Measurements from ENCODE around the gene LTF.
A peak's percentile ranks its signal among the peaks of the same experiment; 100 is the strongest.
"Not testable (repeated sequence)": the region's sequence is repeated elsewhere in the genome, so short reads cannot be mapped to it uniquely, and the experiment has no call there.

The LTF gene

DNA sequence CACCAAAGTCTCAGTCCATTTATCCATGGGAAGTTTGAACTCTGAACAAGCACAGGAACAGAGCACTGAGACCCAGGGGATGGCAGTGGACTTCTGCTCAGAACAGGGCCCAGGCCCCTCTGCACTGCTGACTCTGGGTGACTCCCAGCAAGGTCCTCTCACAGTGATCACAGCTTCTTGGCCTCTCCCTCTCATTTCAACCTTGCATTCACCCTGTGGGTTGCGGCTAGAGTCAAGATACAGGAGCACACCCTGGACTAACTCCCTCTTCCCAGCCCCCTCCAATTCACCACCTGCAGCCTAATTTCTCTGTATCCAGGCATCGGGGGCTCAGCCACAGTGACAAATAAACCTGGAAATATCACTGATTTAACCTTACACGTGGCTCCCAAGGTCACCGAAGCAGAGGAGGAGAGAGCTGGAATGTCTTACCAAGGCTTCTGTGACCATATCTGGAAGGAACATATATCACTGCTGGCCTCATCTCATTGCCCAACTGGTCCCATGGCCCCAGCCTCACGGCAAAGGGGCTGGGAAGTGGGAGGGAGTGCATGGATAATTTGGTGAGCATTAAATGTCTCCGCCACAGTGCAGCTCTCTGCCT is 34.3 kb upstream of the LTF start:
- Histone ChIP-seq H3K9ac (ENCODE audit: low read depth, low read length) (no peak overlapping the region), H3K27ac (ENCODE audit: low read depth, low read length) (no peak overlapping the region), H3K4me1 (ENCODE audit: control insufficient read depth, insufficient read depth, low read length) (peaks cover 14% of the 10 kb centered on the region)

GRCh38 chr3:46497556-46498265 is 33.0 kb upstream of the LTF start, which contains the start of gene RTP3:
Gene RTP3, plus strand, starts transcription at chr3:46497976. Its CDS starts 87 bp downstream, at chr3:46498063.
- no peak within 1 kb of the TSS for H3K9ac ChIP-seq (ENCODE audit: low read depth, low read length)
- H3K27me3 ChIP-seq (ENCODE audit: control insufficient read depth, insufficient read depth, low read length) = no peaks in the 10 kb centered on the region
- peaks cover 6% of the 10 kb centered on the region for H3K9me3 ChIP-seq (ENCODE audit: control insufficient read depth, insufficient read depth, low read length)
- H3K4me3 ChIP-seq (ENCODE audit: low read depth, low read length) = no peak within 1 kb of the TSS
- H3K4me1 ChIP-seq (ENCODE audit: control insufficient read depth, insufficient read depth, low read length) = peaks cover 14% of the 10 kb centered on the region
- no peaks in the 10 kb centered on the region for H3K36me3 ChIP-seq (ENCODE audit: control insufficient read depth, insufficient read depth, low read length)
- H3K27ac ChIP-seq (ENCODE audit: low read depth, low read length) = no peak within 1 kb of the TSS

More for the DNA sequence above, 34.3 kb upstream of the LTF start:
- Histone ChIP-seq H3K4me3 (ENCODE audit: low read depth, low read length) (no peak overlapping the region), H3K9me3 (ENCODE audit: control insufficient read depth, insufficient read depth, low read length) (no peaks in the 10 kb centered on the region), H3K27me3 (ENCODE audit: control insufficient read depth, insufficient read depth, low read length) (no peaks in the 10 kb centered on the region), H3K36me3 (ENCODE audit: control insufficient read depth, insufficient read depth, low read length) (no peaks in the 10 kb centered on the region)

DNA sequence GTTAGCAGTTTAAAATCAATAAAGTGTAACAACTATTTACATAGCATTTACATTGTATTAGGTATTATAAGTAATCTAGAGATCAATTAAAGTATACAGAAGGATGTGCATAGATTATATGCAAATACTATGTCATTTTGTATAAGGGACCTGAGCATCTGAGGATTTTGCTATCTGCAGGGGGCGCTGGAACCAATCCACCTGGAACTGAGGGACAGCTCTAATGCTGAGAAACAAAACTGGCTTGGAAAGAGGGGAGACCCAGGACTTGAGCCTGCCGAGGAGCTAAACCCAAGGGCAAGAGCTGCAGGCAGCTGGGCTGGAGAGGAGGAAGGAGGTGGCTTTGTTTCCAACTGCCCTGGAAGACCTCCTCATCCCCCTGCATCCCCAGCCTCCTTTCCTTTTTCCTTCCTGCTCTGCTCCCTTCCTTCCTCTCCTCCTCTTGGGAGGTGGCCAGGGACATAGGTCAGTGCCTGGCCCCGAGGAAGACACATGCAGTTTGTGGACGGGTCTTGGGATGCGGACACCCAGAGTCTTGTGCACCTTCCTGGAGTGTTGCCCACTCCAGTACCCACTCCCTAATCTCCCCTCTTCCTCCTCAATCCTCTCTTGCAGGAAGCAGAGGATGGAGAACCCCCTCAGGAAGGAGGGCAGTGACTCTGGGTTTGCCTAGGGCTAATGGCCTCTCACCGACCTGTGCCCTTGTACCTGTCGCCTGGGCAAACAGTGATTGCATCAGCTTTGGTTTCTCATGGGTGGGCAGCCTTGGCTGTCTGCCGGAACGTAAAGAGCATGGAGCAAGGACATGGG is 32.2 kb upstream of the LTF start:
- Histone ChIP-seq H3K4me1 (ENCODE audit: control insufficient read depth, insufficient read depth, low read length) (peaks cover 14% of the 10 kb centered on the region), H3K4me3 (ENCODE audit: low read depth, low read length) (no peak overlapping the region), H3K27ac (ENCODE audit: low read depth, low read length) (peak overlapping the region; percentile 76), H3K9me3 (ENCODE audit: control insufficient read depth, insufficient read depth, low read length) (peaks cover 6% of the 10 kb centered on the region), H3K27me3 (ENCODE audit: control insufficient read depth, insufficient read depth, low read length) (no peaks in the 10 kb centered on the region), H3K36me3 (ENCODE audit: control insufficient read depth, insufficient read depth, low read length) (no peaks in the 10 kb centered on the region), H3K9ac (ENCODE audit: low read depth, low read length) (no peak overlapping the region)

- peaks cover 6% of the 10 kb centered on the region for H3K9me3 ChIP-seq (ENCODE audit: control insufficient read depth, insufficient read depth, low read length)
- H3K36me3 ChIP-seq (ENCODE audit: control insufficient read depth, insufficient read depth, low read length) = no peaks in the 10 kb centered on the region
- H3K27me3 ChIP-seq (ENCODE audit: control insufficient read depth, insufficient read depth, low read length) = no peaks in the 10 kb centered on the region
- H3K4me3 ChIP-seq (ENCODE audit: low read depth, low read length) = no peak overlapping the region
- no peak overlapping the region for H3K9ac ChIP-seq (ENCODE audit: low read depth, low read length)
- H3K4me1 ChIP-seq (ENCODE audit: control insufficient read depth, insufficient read depth, low read length) = peaks cover 14% of the 10 kb centered on the region
- peak overlapping the region; percentile 76 for H3K27ac ChIP-seq (ENCODE audit: low read depth, low read length)
Measured at GRCh38 chr3:46495901-46496456, 31.3 kb upstream of the LTF start.

DNA sequence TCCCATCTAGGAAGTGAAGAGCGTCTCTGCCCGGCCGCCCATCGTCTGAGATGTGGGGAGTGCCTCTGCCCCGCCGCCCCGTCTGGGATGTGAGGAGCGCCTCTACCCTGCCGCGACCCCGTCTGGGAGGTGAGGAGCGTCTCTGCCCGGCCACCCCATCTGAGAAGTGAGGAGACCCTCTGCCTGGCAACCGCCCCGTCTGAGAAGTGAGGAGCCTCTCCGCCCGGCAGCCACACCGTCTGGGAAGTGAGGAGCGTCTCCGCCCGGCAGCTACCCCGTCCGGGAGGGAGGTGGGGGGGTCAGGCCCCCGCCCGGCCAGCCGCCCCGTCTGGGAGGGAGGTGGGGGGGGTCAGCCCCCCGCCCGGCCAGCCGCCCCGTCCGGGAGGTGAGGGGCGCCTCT is 29.8 kb upstream of the LTF start:
- not testable (repeated sequence) for H3K27me3 ChIP-seq (ENCODE audit: control insufficient read depth, insufficient read depth, low read length); H3K27ac ChIP-seq (ENCODE audit: low read depth, low read length); H3K36me3 ChIP-seq (ENCODE audit: control insufficient read depth, insufficient read depth, low read length); H3K4me3 ChIP-seq (ENCODE audit: low read depth, low read length); H3K9ac ChIP-seq (ENCODE audit: low read depth, low read length); H3K9me3 ChIP-seq (ENCODE audit: control insufficient read depth, insufficient read depth, low read length)
- H3K4me1 ChIP-seq (ENCODE audit: control insufficient read depth, insufficient read depth, low read length) = peaks cover 14% of the 10 kb centered on the region

GRCh38 chr3:46492890-46493547 is 28.3 kb upstream of the LTF start:
- no peak overlapping the region for H3K9ac ChIP-seq (ENCODE audit: low read depth, low read length)
- H3K27ac ChIP-seq (ENCODE audit: low read depth, low read length) = no peak overlapping the region
- H3K4me3 ChIP-seq (ENCODE audit: low read depth, low read length) = no peak overlapping the region
- no peaks in the 10 kb centered on the region for H3K27me3 ChIP-seq (ENCODE audit: control insufficient read depth, insufficient read depth, low read length)
- no peaks in the 10 kb centered on the region for H3K36me3 ChIP-seq (ENCODE audit: control insufficient read depth, insufficient read depth, low read length)
- peaks cover 6% of the 10 kb centered on the region for H3K9me3 ChIP-seq (ENCODE audit: control insufficient read depth, insufficient read depth, low read length)
- H3K4me1 ChIP-seq (ENCODE audit: control insufficient read depth, insufficient read depth, low read length) = peaks cover 20% of the 10 kb centered on the region

GRCh38 chr3:46491089-46492070 is 26.7 kb upstream of the LTF start:
- Histone ChIP-seq H3K9me3 (ENCODE audit: control insufficient read depth, insufficient read depth, low read length) (peaks cover 6% of the 10 kb centered on the region), H3K9ac (ENCODE audit: low read depth, low read length) (no peak overlapping the region), H3K27ac (ENCODE audit: low read depth, low read length) (no peak overlapping the region), H3K36me3 (ENCODE audit: control insufficient read depth, insufficient read depth, low read length) (no peaks in the 10 kb centered on the region), H3K4me3 (ENCODE audit: low read depth, low read length) (no peak overlapping the region), H3K27me3 (ENCODE audit: control insufficient read depth, insufficient read depth, low read length) (no peaks in the 10 kb centered on the region), H3K4me1 (ENCODE audit: control insufficient read depth, insufficient read depth, low read length) (peaks cover 14% of the 10 kb centered on the region)

DNA sequence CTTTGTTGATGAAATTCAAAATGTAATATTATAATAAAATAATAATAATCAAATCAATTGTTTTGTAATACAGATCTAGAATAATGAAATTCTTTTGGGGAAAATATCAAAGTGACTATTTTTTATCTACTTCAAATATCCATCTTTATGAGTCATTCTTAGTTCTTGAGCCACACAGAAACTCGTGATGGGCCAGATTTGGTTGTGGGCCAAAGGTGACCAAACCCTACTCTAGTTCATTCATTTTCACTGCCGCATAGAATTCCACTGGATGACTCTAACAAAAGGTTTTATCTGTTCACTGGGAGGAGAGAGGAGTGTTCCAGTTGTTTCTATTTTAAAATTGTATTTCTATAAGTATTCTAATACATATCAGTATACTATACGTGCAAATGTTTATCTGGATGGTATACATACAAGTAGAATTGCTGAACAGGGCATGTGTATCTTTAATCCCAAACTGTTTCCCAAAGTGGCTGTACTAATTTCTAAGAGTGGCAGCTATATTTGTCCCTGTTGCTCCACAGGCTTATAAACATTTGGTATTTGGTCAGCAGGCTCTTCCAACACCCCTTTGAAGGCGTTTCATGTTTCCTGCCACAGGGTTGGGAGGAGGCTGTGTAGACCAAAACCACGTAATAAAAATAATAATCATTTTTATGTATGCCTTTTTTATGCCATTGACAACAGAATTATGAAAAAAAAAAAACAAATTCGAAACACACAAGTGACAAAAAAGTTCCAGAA is 25.8 kb upstream of the LTF start:
- Histone ChIP-seq H3K9me3 (ENCODE audit: control insufficient read depth, insufficient read depth, low read length) (peaks cover 6% of the 10 kb centered on the region), H3K36me3 (ENCODE audit: control insufficient read depth, insufficient read depth, low read length) (no peaks in the 10 kb centered on the region), H3K27me3 (ENCODE audit: control insufficient read depth, insufficient read depth, low read length) (no peaks in the 10 kb centered on the region), H3K9ac (ENCODE audit: low read depth, low read length) (no peak overlapping the region), H3K27ac (ENCODE audit: low read depth, low read length) (no peak overlapping the region), H3K4me3 (ENCODE audit: low read depth, low read length) (no peak overlapping the region), H3K4me1 (ENCODE audit: control insufficient read depth, insufficient read depth, low read length) (peaks cover 6% of the 10 kb centered on the region; the same call in 1 of the 2 replicates)

DNA sequence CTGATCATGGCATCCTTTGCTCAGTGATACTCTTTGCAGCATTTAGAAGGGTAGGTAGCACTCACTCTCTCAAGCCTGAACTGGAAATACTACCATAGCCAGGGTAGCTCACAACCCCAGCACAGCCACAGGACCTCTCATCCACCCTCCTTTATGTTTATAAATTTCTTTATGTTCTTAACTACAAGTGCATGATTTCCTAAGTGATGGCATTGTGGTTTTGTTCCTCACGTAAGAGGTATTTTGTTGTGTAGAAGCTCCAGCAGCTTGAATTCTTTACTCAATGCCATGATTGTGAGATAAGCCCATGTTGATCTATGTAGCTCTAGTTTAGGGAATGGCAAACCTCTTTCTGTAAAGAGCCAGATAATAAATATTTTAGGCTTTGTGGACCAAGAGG is 25.2 kb upstream of the LTF start:
- Histone ChIP-seq H3K9ac (ENCODE audit: low read depth, low read length) (no peak overlapping the region), H3K27me3 (ENCODE audit: control insufficient read depth, insufficient read depth, low read length) (no peaks in the 10 kb centered on the region), H3K9me3 (ENCODE audit: control insufficient read depth, insufficient read depth, low read length) (peaks cover 6% of the 10 kb centered on the region), H3K4me3 (ENCODE audit: low read depth, low read length) (no peak overlapping the region), H3K4me1 (ENCODE audit: control insufficient read depth, insufficient read depth, low read length) (peaks cover 6% of the 10 kb centered on the region; the same call in 1 of the 2 replicates), H3K36me3 (ENCODE audit: control insufficient read depth, insufficient read depth, low read length) (no peaks in the 10 kb centered on the region), H3K27ac (ENCODE audit: low read depth, low read length) (no peak overlapping the region)
